H9 (cell line): ENCODE results near the gene TSNAX. TPM values are rescaled to one million over a fixed set of nuclear protein-coding genes. Genes with fewer than 3 reads are reported as not detected.
A peak's percentile ranks its signal among the peaks of the same experiment; 100 is the strongest.

Experiments used
- DNase-seq: peaks from one replicate; pipeline ENCODE4 v3.0.0-alpha.2; 2017
- H2AFZ ChIP-seq: one replicate; pipeline ENCODE4 v1.6.1; 2013; ENCODE audit warnings: mild to moderate bottlenecking, low read length, control low read depth, moderate library complexity
- H2AK5ac ChIP-seq: 2 replicates; pipeline ENCODE4 v1.6.1; 2013; ENCODE audit warnings: low read length, control low read depth, mixed read lengths; ENCODE audit not compliant: insufficient read length
- H2BK120ac ChIP-seq: one replicate; pipeline ENCODE4 v1.6.1; 2013; ENCODE audit warnings: low read depth, mild to moderate bottlenecking, low read length, control low read depth, inconsistent platforms; ENCODE audit not compliant: poor library complexity, severe bottlenecking
- H2BK12ac ChIP-seq: 2 replicates; pipeline ENCODE4 v1.6.1; 2013; ENCODE audit warnings: low read length, control low read depth, mixed read lengths, low read depth; ENCODE audit not compliant: insufficient read length
- H2BK15ac ChIP-seq: 2 replicates; pipeline ENCODE4 v1.6.1; 2013; ENCODE audit warnings: low read depth, low read length, control low read depth
- H2BK20ac ChIP-seq: one replicate; pipeline ENCODE4 v1.6.1; 2013; ENCODE audit warnings: low read depth, mild to moderate bottlenecking, low read length, control low read depth, inconsistent platforms; ENCODE audit not compliant: poor library complexity, severe bottlenecking
- H2BK5ac ChIP-seq: 2 replicates; pipeline ENCODE4 v1.6.1; 2013; ENCODE audit warnings: low read length, control low read depth, mixed read lengths; ENCODE audit not compliant: insufficient read length
- H3K14ac ChIP-seq: 2 replicates; pipeline ENCODE4 v1.6.1; 2013; ENCODE audit warnings: low read length, control low read depth; ENCODE audit not compliant: insufficient read depth
- H3K18ac ChIP-seq: 2 replicates; pipeline ENCODE4 v1.6.1; 2013; ENCODE audit warnings: low read depth, mild to moderate bottlenecking, mixed read lengths, low read length, control low read depth; ENCODE audit not compliant: insufficient read length
- H3K23ac ChIP-seq: 2 replicates; pipeline ENCODE4 v1.6.1; 2013; ENCODE audit warnings: low read length, control low read depth, mixed read lengths, low read depth; ENCODE audit not compliant: insufficient read length
- H3K23me2 ChIP-seq: 2 replicates; pipeline ENCODE4 v1.6.1; 2013; ENCODE audit warnings: low read depth, mild to moderate bottlenecking, mixed read lengths, low read length, control low read depth; ENCODE audit not compliant: insufficient read length, poor library complexity, severe bottlenecking
- H3K27ac ChIP-seq: 2 replicates; pipeline ENCODE4 v1.5.1; 2013; ENCODE audit warnings: low read length, control low read depth, mixed read lengths, low read depth; ENCODE audit not compliant: insufficient read length
- H3K27me3 ChIP-seq: 2 replicates; pipeline ENCODE4 v1.6.1; 2013; ENCODE audit warnings: low read length, control low read depth, inconsistent platforms; ENCODE audit not compliant: insufficient read depth
- H3K4ac ChIP-seq: 2 replicates; pipeline ENCODE4 v1.6.1; 2013; ENCODE audit warnings: low read depth, mild to moderate bottlenecking, control low read depth, inconsistent platforms, low read length, moderate library complexity
- H3K4me1 ChIP-seq: 2 replicates; pipeline ENCODE4 v1.6.1; 2013; ENCODE audit warnings: low read length, control low read depth, inconsistent platforms; ENCODE audit not compliant: insufficient read depth
- H3K4me2 ChIP-seq: 2 replicates; pipeline ENCODE4 v1.6.1; 2013; ENCODE audit warnings: low read length, control low read depth, mixed read lengths; ENCODE audit not compliant: insufficient read length, insufficient read depth
- H3K56ac ChIP-seq: 2 replicates; pipeline ENCODE4 v1.6.1; 2013; ENCODE audit warnings: low read depth, mild to moderate bottlenecking, mixed read lengths, low read length, control low read depth; ENCODE audit not compliant: insufficient read length
- H3K79me1 ChIP-seq: 2 replicates; pipeline ENCODE4 v1.6.1; 2013; ENCODE audit warnings: low read depth, mild to moderate bottlenecking, moderate library complexity, low read length, control low read depth, inconsistent platforms; ENCODE audit not compliant: insufficient read depth, poor library complexity, severe bottlenecking
- H3K79me2 ChIP-seq: 2 replicates; pipeline ENCODE4 v1.6.1; 2013; ENCODE audit warnings: low read length, control low read depth, inconsistent platforms; ENCODE audit not compliant: insufficient read depth
- H3K9ac ChIP-seq: 2 replicates; pipeline ENCODE4 v1.6.1; 2013; ENCODE audit warnings: low read length, control low read depth, mixed read lengths; ENCODE audit not compliant: insufficient read length; ENCODE audit errors: extremely low read depth
- H3K9me3 ChIP-seq: one replicate; pipeline ENCODE4 v1.6.1; 2013; ENCODE audit warnings: low read depth, low read length, inconsistent platforms; ENCODE audit not compliant: control insufficient read depth
- H3T11ph ChIP-seq: one replicate; pipeline ENCODE4 v1.6.1; 2013; ENCODE audit warnings: mild to moderate bottlenecking, low read length, control low read depth, inconsistent platforms
- H4K20me1 ChIP-seq: one replicate; pipeline ENCODE4 v1.6.1; 2013; ENCODE audit not compliant: control insufficient read depth, insufficient read length, insufficient read depth
- H4K5ac ChIP-seq: 2 replicates; pipeline ENCODE4 v1.6.1; 2013; ENCODE audit warnings: low read depth, mild to moderate bottlenecking, mixed read lengths, low read length, control low read depth; ENCODE audit not compliant: insufficient read length
- H4K8ac ChIP-seq: replicated peaks from 2 replicates; pipeline ENCODE4 v1.6.1; 2013; ENCODE audit warnings: low read length, control low read depth, mixed read lengths, low read depth; ENCODE audit not compliant: insufficient read length
- H4K91ac ChIP-seq: 2 replicates; pipeline ENCODE4 v1.6.1; 2013; ENCODE audit warnings: low read depth, mild to moderate bottlenecking, moderate library complexity, mixed read lengths, low read length, control low read depth; ENCODE audit not compliant: insufficient read length
- H3K27ac Mint-ChIP-seq, 3 experiments: 2 replicates in 2 of 3; 3 replicates in 1 of 3; pipeline ENCODE4 v1.8.0; 2020 to 2021; ENCODE audit warnings: mixed read lengths in 3 of 3, mild to moderate bottlenecking in 1 of 3, moderate library complexity in 1 of 3
- H3K27me3 Mint-ChIP-seq: 2 replicates; pipeline ENCODE4 v1.8.0; 2021; ENCODE audit warnings: low read depth, mild to moderate bottlenecking, moderate library complexity, mixed read lengths
- H3K36me3 Mint-ChIP-seq, 3 experiments: 2 replicates in 2 of 3; 3 replicates in 1 of 3; pipeline ENCODE4 v1.8.0; 2020 to 2021; ENCODE audit warnings: low read depth in 3 of 3, mixed read lengths in 3 of 3; ENCODE audit not compliant: insufficient read depth in 1 of 3
- H3K4me1 Mint-ChIP-seq, 2 experiments: 2 replicates each; pipeline ENCODE4 v1.8.0; 2020; ENCODE audit warnings: mixed read lengths in 2 of 2
- H3K4me3 Mint-ChIP-seq, 2 experiments: 2 replicates in 1 of 2; 3 replicates in 1 of 2; pipeline ENCODE4 v1.8.0; 2020 to 2021; ENCODE audit warnings: mild to moderate bottlenecking in 2 of 2, mixed read lengths in 2 of 2, moderate library complexity in 1 of 2
- H3K9me3 Mint-ChIP-seq, 2 experiments: 2 replicates in 1 of 2; 3 replicates in 1 of 2; pipeline ENCODE4 v1.8.0; 2020; ENCODE audit warnings: mild to moderate bottlenecking in 2 of 2, mixed read lengths in 2 of 2, moderate library complexity in 1 of 2
- CTCF ChIP-seq: fragments of 200-600 bp; sonication (generic); conservative IDR thresholded peaks from 3 replicates; pipeline ENCODE4 v1.8.0; 2021; ENCODE audit warnings: antibody characterized with exemption, mild to moderate bottlenecking
- total RNA-seq: library from RNA; stranded (reverse); gene quantifications from 2 replicates; pipeline ENCODE4 v1.2.1, GENCODE V29; 2021

The TSNAX gene
- total RNA-seq, 1 experiment from 2014 or later: 39.9 TPM

DNA sequence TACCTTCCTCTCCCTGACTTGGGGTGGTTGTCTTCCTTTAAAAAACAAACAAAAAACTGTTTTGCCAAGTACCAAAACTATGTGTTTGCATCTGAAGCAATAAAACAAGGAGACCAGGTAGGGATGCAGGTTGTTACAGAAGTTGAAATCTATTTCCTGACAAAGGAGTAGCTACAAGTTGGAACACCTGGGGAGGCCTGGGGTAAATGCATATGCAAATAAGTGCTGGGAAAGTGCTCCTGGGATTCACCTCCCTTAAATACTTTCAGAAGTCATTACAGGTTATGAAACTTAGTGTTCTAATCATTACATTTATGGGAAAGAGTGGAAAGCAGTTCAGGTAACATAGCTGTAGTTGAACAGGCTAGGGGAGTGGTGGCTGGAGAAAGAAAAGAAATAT, 1.9 kb upstream of the TSNAX start:
- no peak overlapping the region for H2BK15ac ChIP-seq
- H2BK5ac ChIP-seq: no peak overlapping the region
- H3K79me1 ChIP-seq: no peaks in the 10 kb centered on the region
- no peak overlapping the region for H3K4ac ChIP-seq
- H3K23ac ChIP-seq: no peak overlapping the region
- no peaks in the 10 kb centered on the region for H4K20me1 ChIP-seq
- no peak overlapping the region for H3K18ac ChIP-seq
- Mint-ChIP-seq H3K27me3 (no peaks in the 10 kb centered on the region), H3K4me1 (peaks cover 36 to 48% of the 10 kb centered on the region in 2 experiments), H3K9me3 (no peaks in the 10 kb centered on the region; a peak in 1 of 5 replicates), H3K36me3 (peaks cover 4 to 15% (median 10%) of the 10 kb centered on the region in 3 experiments; a peak in 6 of 7 replicates), H3K4me3 (peak overlapping the region in 1 of 2 experiments; percentile 2; a peak in 3 of 5 replicates), H3K27ac (peak overlapping the region; percentile 0 to 88 (median 14); a peak in 4 of 7 replicates)
- H3K4me2 ChIP-seq: no peak overlapping the region
- H3K23me2 ChIP-seq: peaks cover 5% of the 10 kb centered on the region
- no peak overlapping the region for H2BK120ac ChIP-seq
- peak; percentile 35 for DNase-seq
- no peak overlapping the region for H3K9ac ChIP-seq
- no peak overlapping the region for H2AK5ac ChIP-seq
- no peak overlapping the region for H3K56ac ChIP-seq
- H3K27me3 ChIP-seq: no peaks in the 10 kb centered on the region
- H4K5ac ChIP-seq: no peak overlapping the region
- peaks cover 5% of the 10 kb centered on the region; the same call in 1 of the 2 replicates for H3K79me2 ChIP-seq
- H4K91ac ChIP-seq: no peak overlapping the region
- no peak overlapping the region for H4K8ac ChIP-seq
- no peak overlapping the region for H2AFZ ChIP-seq
- no peak overlapping the region for H3K27ac ChIP-seq
- no peaks in the 10 kb centered on the region for H3K9me3 ChIP-seq
- H2BK20ac ChIP-seq: no peak overlapping the region
- H3K14ac ChIP-seq: no peak overlapping the region
- no peak overlapping the region for H2BK12ac ChIP-seq
- TF ChIP-seq CTCF: no peak
- peaks cover 6% of the 10 kb centered on the region; the same call in 1 of the 2 replicates for H3K4me1 ChIP-seq
- H3T11ph ChIP-seq: no peak overlapping the region
